ENCODE data around the gene PHF13.

- TF ChIP-seq POLR2A (IDR thresholded peaks at IDR 0.05; ENCODE audit: low read length) (no peak), GATA1 (IDR thresholded peaks at IDR 0.05; ENCODE audit: low read depth, low read length) (no peak)
Measured at GRCh38 chr1:6630027-6630426, 16.5 kb downstream of the PHF13 start.

Measured in erythroblast (primary cell).